Suprapubic skin (tissue), 4 donors: ENCODE measurements around the gene INSC. TPM values are rescaled to one million over a fixed set of nuclear protein-coding genes. Genes with fewer than 3 reads are reported as not detected.

Source experiments
- DNase-seq, 2 donors: peaks; one replicate each; pipeline ENCODE4 v3.0.0-alpha.2; 2019; ENCODE audit warnings: low spot score in 2 of 2
- H3K27ac ChIP-seq: fragments of 200-600 bp; sonication (generic); one replicate; pipeline ENCODE4 v1.5.1; 2019
- H3K27me3 ChIP-seq: fragments of 200-600 bp; sonication (generic); one replicate; pipeline ENCODE4 v1.5.1; 2019
- H3K36me3 ChIP-seq: fragments of 200-600 bp; sonication (generic); one replicate; pipeline ENCODE4 v1.5.1; 2019
- H3K4me1 ChIP-seq: fragments of 200-600 bp; sonication (generic); one replicate; pipeline ENCODE4 v1.5.1; 2019
- H3K4me3 ChIP-seq: fragments of 200-600 bp; sonication (generic); one replicate; pipeline ENCODE4 v1.5.1; 2019; ENCODE audit warnings: mild to moderate bottlenecking
- H3K9me3 ChIP-seq: fragments of 200-600 bp; sonication (generic); one replicate; pipeline ENCODE4 v1.5.1; 2019
- CTCF ChIP-seq, 2 donors: fragments of 200-600 bp in 1 of 2; fragments of 450-650 bp in 1 of 2; sonication (generic) in 1 of 2; IDR thresholded peaks; one replicate each; pipeline ENCODE4 v1.5.1; 2016 to 2019; ENCODE audit warnings: antibody characterized with exemption in 2 of 2, mild to moderate bottlenecking in 1 of 2, moderate library complexity in 1 of 2
- EP300 ChIP-seq: sonication (generic); formaldehyde crosslinking; IDR thresholded peaks from one replicate; pipeline ENCODE4 v1.6.1; 2017; ENCODE audit warnings: antibody characterized with exemption
- POLR2A ChIP-seq, 2 donors: fragments of 450-650 bp; IDR thresholded peaks; one replicate each; pipeline ENCODE4 v1.6.1; 2017; ENCODE audit warnings: antibody characterized with exemption in 2 of 2, mild to moderate bottlenecking in 2 of 2, moderate library complexity in 2 of 2
- POLR2AphosphoS5 ChIP-seq, 3 donors: sonication (generic); formaldehyde crosslinking; IDR thresholded peaks; one replicate each; pipeline ENCODE4 v1.6.1; 2017; ENCODE audit warnings: antibody characterized with exemption in 3 of 3
- WGBS: methylation state at CpG from one replicate; pipeline ENCODE4 v1.1.5; 2018; 5-methylcytosine and 5-hydroxymethylcytosine counted together
- total RNA-seq, 4 donors: library from RNA; depleted of rRNA; stranded (reverse); fragments of >200 nt; gene quantifications; one replicate each; pipeline ENCODE4 v1.1.0, GENCODE V29; 2016

Gene INSC
- total RNA-seq, 4 donors from 2014 or later = 0.16 to 0.34 (median 0.32) TPM; not detected in 1

- Histone ChIP-seq H3K36me3 (no peaks in the 10 kb centered on the region), H3K27me3 (no peaks in the 10 kb centered on the region), H3K27ac (no peak overlapping the region), H3K4me3 (no peak overlapping the region), H3K9me3 (no peaks in the 10 kb centered on the region), H3K4me1 (no peaks in the 10 kb centered on the region)
- DNase-seq = no peak
- TF ChIP-seq POLR2A (IDR thresholded peaks at IDR 0.05) (no peak), CTCF (IDR thresholded peaks at IDR 0.05) (no peak), EP300 (no peak), POLR2AphosphoS5 (IDR thresholded peaks at IDR 0.05) (no peak)
- WGBS = 74% methylated on average over 4 of the region's 4 CpGs
Measured at GRCh38 chr11:15169815-15170551, 55.3 kb downstream of the INSC start.

- Histone ChIP-seq H3K36me3 (no peaks in the 10 kb centered on the region), H3K4me1 (no peaks in the 10 kb centered on the region), H3K4me3 (no peak overlapping the region), H3K27ac (no peak overlapping the region), H3K9me3 (no peaks in the 10 kb centered on the region), H3K27me3 (no peaks in the 10 kb centered on the region)
- 83% methylated on average over 3 of the region's 3 CpGs for WGBS
- no peak for TF ChIP-seq EP300
- TF ChIP-seq POLR2AphosphoS5 (IDR thresholded peaks at IDR 0.05) = no peak
- no peak for TF ChIP-seq CTCF (IDR thresholded peaks at IDR 0.05)
- no peak for TF ChIP-seq POLR2A (IDR thresholded peaks at IDR 0.05)
- no peak for DNase-seq
Measured at GRCh38 chr11:15170698-15171097, 56.0 kb downstream of the INSC start.

GRCh38 chr11:15171956-15172355 is 57.2 kb downstream of the INSC start:
- 89% methylated on average over 3 of the region's 3 CpGs for WGBS
- H3K27me3 ChIP-seq = no peaks in the 10 kb centered on the region
- no peak overlapping the region for H3K4me3 ChIP-seq
- H3K9me3 ChIP-seq = no peaks in the 10 kb centered on the region
- no peaks in the 10 kb centered on the region for H3K4me1 ChIP-seq
- no peaks in the 10 kb centered on the region for H3K36me3 ChIP-seq
- TF ChIP-seq CTCF (IDR thresholded peaks at IDR 0.05) = no peak
- TF ChIP-seq EP300 = no peak
- TF ChIP-seq POLR2A (IDR thresholded peaks at IDR 0.05) = no peak
- no peak for TF ChIP-seq POLR2AphosphoS5 (IDR thresholded peaks at IDR 0.05)
- H3K27ac ChIP-seq = no peak overlapping the region
- DNase-seq = no peak

GRCh38 chr11:15175831-15176230 is 61.1 kb downstream of the INSC start:
- DNase-seq = no peak
- no peaks in the 10 kb centered on the region for H3K36me3 ChIP-seq
- no peaks in the 10 kb centered on the region for H3K9me3 ChIP-seq
- H3K4me1 ChIP-seq = no peaks in the 10 kb centered on the region
- no peaks in the 10 kb centered on the region for H3K27me3 ChIP-seq
- WGBS = 85% methylated on average over 8 of the region's 11 CpGs
- TF ChIP-seq CTCF (IDR thresholded peaks at IDR 0.05) = no peak
- TF ChIP-seq EP300 = no peak
- TF ChIP-seq POLR2AphosphoS5 (IDR thresholded peaks at IDR 0.05) = no peak
- TF ChIP-seq POLR2A (IDR thresholded peaks at IDR 0.05) = no peak
- no peak overlapping the region for H3K27ac ChIP-seq
- no peak overlapping the region for H3K4me3 ChIP-seq

- no peak overlapping the region for H3K27ac ChIP-seq
- no peaks in the 10 kb centered on the region for H3K9me3 ChIP-seq
- no peak for TF ChIP-seq POLR2AphosphoS5 (IDR thresholded peaks at IDR 0.05)
- no peak for TF ChIP-seq POLR2A (IDR thresholded peaks at IDR 0.05)
- TF ChIP-seq EP300 = no peak
- no peak for TF ChIP-seq CTCF (IDR thresholded peaks at IDR 0.05)
- WGBS = 74% methylated on average over 5 of the region's 5 CpGs
- DNase-seq = no peak
- no peaks in the 10 kb centered on the region for H3K36me3 ChIP-seq
- no peak overlapping the region for H3K4me3 ChIP-seq
- no peaks in the 10 kb centered on the region for H3K27me3 ChIP-seq
- H3K4me1 ChIP-seq = no peaks in the 10 kb centered on the region
Measured at GRCh38 chr11:15176646-15177163, 62.0 kb downstream of the INSC start.
